Thoracic aorta (tissue), 2 donors: ENCODE measurements around the gene CA5A. TPM values are rescaled to one million over a fixed set of nuclear protein-coding genes. Genes with fewer than 3 reads are reported as not detected.
"Not testable (repeated sequence)": the region's sequence is repeated elsewhere in the genome, so short reads cannot be mapped to it uniquely, and the experiment has no call there.

ENCODE experiments used
- ATAC-seq: fragments of 150-250 bp; one replicate; pipeline ENCODE4 v1.8.0; 2017; ENCODE audit warnings: low read depth; ENCODE audit not compliant: insufficient number of reproducible peaks, low FRiP score
- DNase-seq: peaks from one replicate; pipeline ENCODE4 v3.0.0-alpha.2; 2020; ENCODE audit warnings: low spot score
- H3K27ac ChIP-seq, 2 donors: fragments of 200-600 bp; sonication (generic); 1 replicate in 1 of 2; 2 replicates in 1 of 2; pipeline ENCODE4 v1.5.1; 2016; ENCODE audit warnings: mild to moderate bottlenecking in 2 of 2, moderate library complexity in 2 of 2
- H3K27me3 ChIP-seq: fragments of 200-600 bp; sonication (generic); replicated peaks from 2 replicates; pipeline ENCODE4 v1.6.0; 2016; ENCODE audit warnings: mild to moderate bottlenecking; ENCODE audit not compliant: insufficient read depth
- H3K36me3 ChIP-seq: fragments of 200-600 bp; sonication (generic); one replicate; pipeline ENCODE4 v1.5.1; 2016
- H3K4me1 ChIP-seq, 2 donors: fragments of 200-600 bp; sonication (generic); 1 replicate in 1 of 2; 2 replicates in 1 of 2; pipeline versions ENCODE4 v1.5.1 to v1.6.0; 2016; ENCODE audit warnings: low read depth in 2 of 2, mild to moderate bottlenecking in 1 of 2; ENCODE audit not compliant: control insufficient read depth in 1 of 2
- H3K4me3 ChIP-seq: fragments of 200-600 bp; sonication (generic); 2 replicates; pipeline ENCODE4 v1.5.1; 2016; ENCODE audit warnings: mild to moderate bottlenecking
- H3K9me3 ChIP-seq: fragments of 200-600 bp; sonication (generic); 2 replicates; pipeline ENCODE4 v1.5.1; 2016
- CTCF ChIP-seq: fragments of 200-600 bp; sonication (generic); IDR thresholded peaks from one replicate; pipeline ENCODE4 v1.5.1; 2019; ENCODE audit warnings: antibody characterized with exemption
- total RNA-seq, 2 donors: library from RNA; depleted of rRNA; stranded (reverse); fragments of >200 nt; gene quantifications; one replicate each; pipeline versions ENCODE4 v1.1.0 to v1.2.3, GENCODE V29; 2016

Gene CA5A
- total RNA-seq, 2 donors from 2014 or later, result not detected

GRCh38 chr16:87939562-87940423, 3.5 kb upstream of the CA5A start:
- H3K4me3 ChIP-seq, result no peak overlapping the region
- no peaks in the 10 kb centered on the region for H3K36me3 ChIP-seq
- no peak for ATAC-seq
- no peak overlapping the region for H3K27ac ChIP-seq
- DNase-seq, result no peak
- H3K9me3 ChIP-seq, result no peaks in the 10 kb centered on the region
- no peaks in the 10 kb centered on the region for H3K4me1 ChIP-seq
- no peak for TF ChIP-seq CTCF
- no peaks in the 10 kb centered on the region for H3K27me3 ChIP-seq

GRCh38 chr16:87938412-87938949, 2.2 kb upstream of the CA5A start:
- H3K4me3 ChIP-seq, result no peak overlapping the region
- DNase-seq, result no peak
- no peak overlapping the region for H3K27ac ChIP-seq
- no peaks in the 10 kb centered on the region for H3K4me1 ChIP-seq
- H3K27me3 ChIP-seq, result no peaks in the 10 kb centered on the region
- no peaks in the 10 kb centered on the region for H3K36me3 ChIP-seq
- H3K9me3 ChIP-seq, result no peaks in the 10 kb centered on the region
- ATAC-seq, result no peak
- no peak for TF ChIP-seq CTCF

GRCh38 chr16:87937231-87937542, 858 bp upstream of the CA5A start:
- ATAC-seq, H3K4me1 ChIP-seq, H3K27ac ChIP-seq, H3K4me3 ChIP-seq, H3K27me3 ChIP-seq, DNase-seq, H3K9me3 ChIP-seq, H3K36me3 ChIP-seq: not testable (repeated sequence)

- not testable (repeated sequence) for ATAC-seq, H3K4me1 ChIP-seq, H3K4me3 ChIP-seq
Measured at GRCh38 chr16:87936016-87936374, 334 bp downstream of the CA5A start.

GRCh38 chr16:87934752-87935425, 1.4 kb downstream of the CA5A start:
- not testable (repeated sequence) for H3K4me1 ChIP-seq, H3K4me3 ChIP-seq, H3K36me3 ChIP-seq, DNase-seq, H3K27me3 ChIP-seq, H3K27ac ChIP-seq, ATAC-seq, H3K9me3 ChIP-seq

More at GRCh38 chr16:87936016-87936374, 334 bp downstream of the CA5A start:
- not testable (repeated sequence) for H3K9me3 ChIP-seq, DNase-seq, H3K36me3 ChIP-seq, H3K27me3 ChIP-seq, H3K27ac ChIP-seq

- DNase-seq (no peak), ATAC-seq (no peak)
- TF ChIP-seq CTCF, result no peak
- H3K4me3 ChIP-seq, result no peak overlapping the region
- H3K9me3 ChIP-seq, result no peaks in the 10 kb centered on the region
- H3K27me3 ChIP-seq, result no peaks in the 10 kb centered on the region
- H3K4me1 ChIP-seq, result no peaks in the 10 kb centered on the region
- H3K27ac ChIP-seq, result no peak overlapping the region
- H3K36me3 ChIP-seq, result no peaks in the 10 kb centered on the region
Measured at GRCh38 chr16:87933140-87933495, 3.2 kb downstream of the CA5A start.

GRCh38 chr16:87932475-87933139, 3.7 kb downstream of the CA5A start:
- H3K27me3 ChIP-seq, H3K4me3 ChIP-seq, H3K4me1 ChIP-seq, H3K9me3 ChIP-seq, H3K36me3 ChIP-seq, DNase-seq, ATAC-seq, H3K27ac ChIP-seq: not testable (repeated sequence)
